Testis (tissue), 2 donors: Measurements from ENCODE around the gene RALGAPA1.

Source experiments
- CTCF ChIP-seq, 3 experiments: fragments of 450-650 bp in 2 of 3; fragments of 200-600 bp in 1 of 3; sonication (generic) in 1 of 3; IDR thresholded peaks; one replicate each; pipeline ENCODE4 v1.5.1; 2016 to 2019; ENCODE audit warnings: antibody characterized with exemption in 3 of 3, mild to moderate bottlenecking in 2 of 3, moderate library complexity in 1 of 3
- POLR2A ChIP-seq: fragments of 450-650 bp; IDR thresholded peaks from one replicate; pipeline ENCODE4 v1.6.1; 2017; ENCODE audit warnings: antibody characterized with exemption, mild to moderate bottlenecking, moderate library complexity

DNA sequence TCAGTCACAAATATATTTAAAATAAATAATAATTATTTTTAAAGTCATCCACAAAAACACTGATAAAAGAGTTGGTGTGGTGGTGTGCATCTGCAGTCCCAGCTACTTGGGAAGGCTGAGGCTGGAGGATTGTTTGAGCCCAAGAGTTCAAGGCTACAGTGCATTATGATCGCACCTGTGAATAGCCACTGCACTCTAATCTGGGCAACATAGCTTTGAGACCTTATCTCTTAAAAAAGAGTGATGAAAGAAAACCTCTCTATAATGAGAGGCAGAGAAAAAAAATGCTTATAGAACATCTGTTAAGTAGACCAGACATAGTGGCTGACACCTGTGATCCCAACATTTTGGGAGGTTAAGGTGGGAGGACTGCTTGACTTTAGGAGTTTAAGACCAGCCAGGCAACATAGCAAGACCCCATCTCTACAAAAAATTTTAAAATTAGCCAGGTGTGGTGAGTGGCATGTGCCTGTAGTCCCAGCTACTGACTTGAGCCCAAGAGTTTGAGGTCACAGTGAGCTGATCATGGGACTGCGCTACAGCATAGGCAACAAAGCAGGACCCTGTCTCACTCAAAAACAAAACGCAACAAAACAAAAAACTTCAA, 50.5 kb downstream of the RALGAPA1 start:
- TF ChIP-seq CTCF (IDR thresholded peaks at IDR 0.05) (no peak), POLR2A (no peak)
